Activated T-cell treated with anti-CD3 and anti-CD28 coated beads, Interleukin-2, amount 50 U/mL, for 24 hours (primary cell): ENCODE data around the gene FRA10AC1.

Experiments used
- DNase-seq: peaks from one replicate; pipeline ENCODE4 v3.0.0-alpha.2; 2020
- H3K27ac Mint-ChIP-seq: 2 replicates; pipeline ENCODE4 v1.8.0; 2020; ENCODE audit warnings: mild to moderate bottlenecking, mixed read lengths
- H3K27me3 Mint-ChIP-seq: 2 replicates; pipeline ENCODE4 v1.8.0; 2020; ENCODE audit warnings: mixed read lengths
- H3K36me3 Mint-ChIP-seq: 2 replicates; pipeline ENCODE4 v1.8.0; 2020; ENCODE audit warnings: low read depth, mixed read lengths
- H3K4me1 Mint-ChIP-seq: 2 replicates; pipeline ENCODE4 v1.8.0; 2020; ENCODE audit warnings: low read depth, mixed read lengths
- H3K4me3 Mint-ChIP-seq: 2 replicates; pipeline ENCODE4 v1.8.0; 2020; ENCODE audit warnings: mild to moderate bottlenecking, moderate library complexity, mixed read lengths
- H3K9me3 Mint-ChIP-seq: 2 replicates; pipeline ENCODE4 v1.8.0; 2020; ENCODE audit warnings: mixed read lengths

FRA10AC1 gene

DNA sequence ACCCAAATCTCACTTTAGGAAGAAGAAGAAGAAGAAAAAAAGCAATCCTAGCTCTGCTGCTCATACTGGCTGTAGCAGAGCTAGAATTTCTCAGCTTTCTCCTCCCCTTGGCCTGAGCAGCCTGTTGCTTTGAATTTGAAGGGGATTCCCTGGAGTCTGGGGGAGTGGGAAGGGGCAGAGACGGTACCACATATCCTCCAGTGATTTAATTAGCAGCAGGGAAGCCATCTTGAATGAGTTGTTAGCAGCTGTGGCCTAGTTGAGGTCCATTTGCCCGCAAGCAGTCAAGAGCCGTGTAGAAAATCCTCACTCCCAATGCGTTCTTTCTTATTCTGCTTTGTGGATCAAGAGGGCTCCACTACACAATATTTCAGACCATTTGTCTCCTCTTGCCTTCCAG lies 73.5 kb downstream of the FRA10AC1 start:
- Mint-ChIP-seq H3K4me3 (no peak overlapping the region), H3K36me3 (no peaks in the 10 kb centered on the region), H3K9me3 (no peaks in the 10 kb centered on the region), H3K27me3 (peaks cover 20% of the 10 kb centered on the region), H3K4me1 (no peaks in the 10 kb centered on the region), H3K27ac (no peak overlapping the region)
- no peak for DNase-seq

DNA sequence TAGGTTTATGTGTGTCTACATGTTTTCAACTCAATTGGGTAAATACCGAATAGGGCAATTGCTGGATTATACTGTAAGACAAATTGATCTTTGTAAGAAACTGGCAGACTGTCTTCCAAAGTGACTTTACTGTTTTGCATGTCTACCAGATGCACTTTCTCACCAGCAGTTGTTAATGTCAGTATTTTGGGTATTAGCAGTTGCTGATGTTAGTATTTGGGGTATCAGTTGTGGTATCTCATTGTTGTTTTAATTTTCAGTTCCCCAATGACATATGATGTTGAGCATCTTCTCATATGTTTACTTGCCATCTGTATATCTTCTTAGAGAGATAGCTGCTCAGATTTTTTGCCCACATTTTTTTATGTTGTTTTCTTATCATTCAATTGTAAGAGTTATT lies 79.5 kb downstream of the FRA10AC1 start:
- Mint-ChIP-seq H3K27ac (no peak overlapping the region), H3K4me1 (no peaks in the 10 kb centered on the region), H3K27me3 (peaks cover 14% of the 10 kb centered on the region), H3K9me3 (no peaks in the 10 kb centered on the region), H3K4me3 (no peak overlapping the region), H3K36me3 (no peaks in the 10 kb centered on the region)
- DNase-seq, result no peak

DNA sequence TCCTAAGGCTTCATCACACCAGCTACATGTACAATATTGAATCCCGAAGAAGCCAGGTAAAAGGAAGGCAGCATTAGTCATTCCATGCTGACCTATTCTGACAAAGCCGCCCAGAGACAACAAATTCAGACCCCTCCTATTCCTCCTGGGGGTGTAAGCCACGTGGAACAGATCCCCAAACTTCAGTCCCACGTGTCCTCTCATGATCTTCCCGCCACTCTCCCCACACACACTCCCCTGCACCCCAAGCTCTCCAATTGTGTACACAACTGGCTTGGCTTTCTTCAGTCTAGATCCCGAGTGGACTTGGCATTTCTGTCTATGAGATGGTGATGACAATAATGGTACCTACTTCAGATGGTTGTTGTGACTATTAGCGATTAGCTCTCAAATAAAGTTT lies 81.5 kb downstream of the FRA10AC1 start:
- H3K9me3 Mint-ChIP-seq, result no peaks in the 10 kb centered on the region
- H3K4me3 Mint-ChIP-seq, result no peak overlapping the region
- DNase-seq, result no peak
- H3K27me3 Mint-ChIP-seq, result peaks cover 7% of the 10 kb centered on the region
- H3K4me1 Mint-ChIP-seq, result no peaks in the 10 kb centered on the region
- H3K27ac Mint-ChIP-seq, result no peak overlapping the region
- no peaks in the 10 kb centered on the region for H3K36me3 Mint-ChIP-seq
